H9 (cell line): ENCODE measurements around the gene SUPT3H. TPM values are rescaled to one million over a fixed set of nuclear protein-coding genes. Genes with fewer than 3 reads are reported as not detected.

Source experiments
- DNase-seq: peaks from one replicate; pipeline ENCODE4 v3.0.0-alpha.2; 2017
- H2AFZ ChIP-seq: one replicate; pipeline ENCODE4 v1.6.1; 2013; ENCODE audit warnings: mild to moderate bottlenecking, low read length, control low read depth, moderate library complexity
- H2AK5ac ChIP-seq: 2 replicates; pipeline ENCODE4 v1.6.1; 2013; ENCODE audit warnings: low read length, control low read depth, mixed read lengths; ENCODE audit not compliant: insufficient read length
- H2BK120ac ChIP-seq: one replicate; pipeline ENCODE4 v1.6.1; 2013; ENCODE audit warnings: low read depth, mild to moderate bottlenecking, low read length, control low read depth, inconsistent platforms; ENCODE audit not compliant: poor library complexity, severe bottlenecking
- H2BK12ac ChIP-seq: 2 replicates; pipeline ENCODE4 v1.6.1; 2013; ENCODE audit warnings: low read length, control low read depth, mixed read lengths, low read depth; ENCODE audit not compliant: insufficient read length
- H2BK15ac ChIP-seq: 2 replicates; pipeline ENCODE4 v1.6.1; 2013; ENCODE audit warnings: low read depth, low read length, control low read depth
- H2BK20ac ChIP-seq: one replicate; pipeline ENCODE4 v1.6.1; 2013; ENCODE audit warnings: low read depth, mild to moderate bottlenecking, low read length, control low read depth, inconsistent platforms; ENCODE audit not compliant: poor library complexity, severe bottlenecking
- H2BK5ac ChIP-seq: 2 replicates; pipeline ENCODE4 v1.6.1; 2013; ENCODE audit warnings: low read length, control low read depth, mixed read lengths; ENCODE audit not compliant: insufficient read length
- H3K14ac ChIP-seq: 2 replicates; pipeline ENCODE4 v1.6.1; 2013; ENCODE audit warnings: low read length, control low read depth; ENCODE audit not compliant: insufficient read depth
- H3K18ac ChIP-seq: 2 replicates; pipeline ENCODE4 v1.6.1; 2013; ENCODE audit warnings: low read depth, mild to moderate bottlenecking, mixed read lengths, low read length, control low read depth; ENCODE audit not compliant: insufficient read length
- H3K23ac ChIP-seq: 2 replicates; pipeline ENCODE4 v1.6.1; 2013; ENCODE audit warnings: low read length, control low read depth, mixed read lengths, low read depth; ENCODE audit not compliant: insufficient read length
- H3K23me2 ChIP-seq: 2 replicates; pipeline ENCODE4 v1.6.1; 2013; ENCODE audit warnings: low read depth, mild to moderate bottlenecking, mixed read lengths, low read length, control low read depth; ENCODE audit not compliant: insufficient read length, poor library complexity, severe bottlenecking
- H3K27ac ChIP-seq: 2 replicates; pipeline ENCODE4 v1.5.1; 2013; ENCODE audit warnings: low read length, control low read depth, mixed read lengths, low read depth; ENCODE audit not compliant: insufficient read length
- H3K27me3 ChIP-seq: 2 replicates; pipeline ENCODE4 v1.6.1; 2013; ENCODE audit warnings: low read length, control low read depth, inconsistent platforms; ENCODE audit not compliant: insufficient read depth
- H3K4ac ChIP-seq: 2 replicates; pipeline ENCODE4 v1.6.1; 2013; ENCODE audit warnings: low read depth, mild to moderate bottlenecking, control low read depth, inconsistent platforms, low read length, moderate library complexity
- H3K4me1 ChIP-seq: 2 replicates; pipeline ENCODE4 v1.6.1; 2013; ENCODE audit warnings: low read length, control low read depth, inconsistent platforms; ENCODE audit not compliant: insufficient read depth
- H3K4me2 ChIP-seq: 2 replicates; pipeline ENCODE4 v1.6.1; 2013; ENCODE audit warnings: low read length, control low read depth, mixed read lengths; ENCODE audit not compliant: insufficient read length, insufficient read depth
- H3K56ac ChIP-seq: 2 replicates; pipeline ENCODE4 v1.6.1; 2013; ENCODE audit warnings: low read depth, mild to moderate bottlenecking, mixed read lengths, low read length, control low read depth; ENCODE audit not compliant: insufficient read length
- H3K79me1 ChIP-seq: 2 replicates; pipeline ENCODE4 v1.6.1; 2013; ENCODE audit warnings: low read depth, mild to moderate bottlenecking, moderate library complexity, low read length, control low read depth, inconsistent platforms; ENCODE audit not compliant: insufficient read depth, poor library complexity, severe bottlenecking
- H3K79me2 ChIP-seq: 2 replicates; pipeline ENCODE4 v1.6.1; 2013; ENCODE audit warnings: low read length, control low read depth, inconsistent platforms; ENCODE audit not compliant: insufficient read depth
- H3K9ac ChIP-seq: 2 replicates; pipeline ENCODE4 v1.6.1; 2013; ENCODE audit warnings: low read length, control low read depth, mixed read lengths; ENCODE audit not compliant: insufficient read length; ENCODE audit errors: extremely low read depth
- H3K9me3 ChIP-seq: one replicate; pipeline ENCODE4 v1.6.1; 2013; ENCODE audit warnings: low read depth, low read length, inconsistent platforms; ENCODE audit not compliant: control insufficient read depth
- H3T11ph ChIP-seq: one replicate; pipeline ENCODE4 v1.6.1; 2013; ENCODE audit warnings: mild to moderate bottlenecking, low read length, control low read depth, inconsistent platforms
- H4K20me1 ChIP-seq: one replicate; pipeline ENCODE4 v1.6.1; 2013; ENCODE audit not compliant: control insufficient read depth, insufficient read length, insufficient read depth
- H4K5ac ChIP-seq: 2 replicates; pipeline ENCODE4 v1.6.1; 2013; ENCODE audit warnings: low read depth, mild to moderate bottlenecking, mixed read lengths, low read length, control low read depth; ENCODE audit not compliant: insufficient read length
- H4K8ac ChIP-seq: replicated peaks from 2 replicates; pipeline ENCODE4 v1.6.1; 2013; ENCODE audit warnings: low read length, control low read depth, mixed read lengths, low read depth; ENCODE audit not compliant: insufficient read length
- H4K91ac ChIP-seq: 2 replicates; pipeline ENCODE4 v1.6.1; 2013; ENCODE audit warnings: low read depth, mild to moderate bottlenecking, moderate library complexity, mixed read lengths, low read length, control low read depth; ENCODE audit not compliant: insufficient read length
- H3K27ac Mint-ChIP-seq, 3 experiments: 2 replicates in 2 of 3; 3 replicates in 1 of 3; pipeline ENCODE4 v1.8.0; 2020 to 2021; ENCODE audit warnings: mixed read lengths in 3 of 3, mild to moderate bottlenecking in 1 of 3, moderate library complexity in 1 of 3
- H3K27me3 Mint-ChIP-seq: 2 replicates; pipeline ENCODE4 v1.8.0; 2021; ENCODE audit warnings: low read depth, mild to moderate bottlenecking, moderate library complexity, mixed read lengths
- H3K36me3 Mint-ChIP-seq, 3 experiments: 2 replicates in 2 of 3; 3 replicates in 1 of 3; pipeline ENCODE4 v1.8.0; 2020 to 2021; ENCODE audit warnings: low read depth in 3 of 3, mixed read lengths in 3 of 3; ENCODE audit not compliant: insufficient read depth in 1 of 3
- H3K4me1 Mint-ChIP-seq, 2 experiments: 2 replicates each; pipeline ENCODE4 v1.8.0; 2020; ENCODE audit warnings: mixed read lengths in 2 of 2
- H3K4me3 Mint-ChIP-seq, 2 experiments: 2 replicates in 1 of 2; 3 replicates in 1 of 2; pipeline ENCODE4 v1.8.0; 2020 to 2021; ENCODE audit warnings: mild to moderate bottlenecking in 2 of 2, mixed read lengths in 2 of 2, moderate library complexity in 1 of 2
- H3K9me3 Mint-ChIP-seq, 2 experiments: 2 replicates in 1 of 2; 3 replicates in 1 of 2; pipeline ENCODE4 v1.8.0; 2020; ENCODE audit warnings: mild to moderate bottlenecking in 2 of 2, mixed read lengths in 2 of 2, moderate library complexity in 1 of 2
- WGBS: extraction: QIAGEN DNeasy Blood & Tissue Kit; methylation state at CpG from one replicate; pipeline ENCODE4 v1.1.7; 2013; ENCODE audit warnings: missing lambda C conversion rate, low lambda C conversion rate, mixed read lengths; ENCODE audit not compliant: insufficient read length; ENCODE audit errors: extremely low coverage; 5-methylcytosine and 5-hydroxymethylcytosine counted together
- total RNA-seq: library from RNA; stranded (reverse); gene quantifications from 2 replicates; pipeline ENCODE4 v1.2.1, GENCODE V29; 2021
- TF ChIP-seq, protein P1 (sequence below): fragments of 200-600 bp; sonication (generic); conservative IDR thresholded peaks from 3 replicates; pipeline ENCODE4 v1.8.0; 2021; ENCODE audit warnings: antibody characterized with exemption, mild to moderate bottlenecking

The SUPT3H gene
- total RNA-seq, 1 experiment from 2014 or later, result 22.5 TPM

DNA sequence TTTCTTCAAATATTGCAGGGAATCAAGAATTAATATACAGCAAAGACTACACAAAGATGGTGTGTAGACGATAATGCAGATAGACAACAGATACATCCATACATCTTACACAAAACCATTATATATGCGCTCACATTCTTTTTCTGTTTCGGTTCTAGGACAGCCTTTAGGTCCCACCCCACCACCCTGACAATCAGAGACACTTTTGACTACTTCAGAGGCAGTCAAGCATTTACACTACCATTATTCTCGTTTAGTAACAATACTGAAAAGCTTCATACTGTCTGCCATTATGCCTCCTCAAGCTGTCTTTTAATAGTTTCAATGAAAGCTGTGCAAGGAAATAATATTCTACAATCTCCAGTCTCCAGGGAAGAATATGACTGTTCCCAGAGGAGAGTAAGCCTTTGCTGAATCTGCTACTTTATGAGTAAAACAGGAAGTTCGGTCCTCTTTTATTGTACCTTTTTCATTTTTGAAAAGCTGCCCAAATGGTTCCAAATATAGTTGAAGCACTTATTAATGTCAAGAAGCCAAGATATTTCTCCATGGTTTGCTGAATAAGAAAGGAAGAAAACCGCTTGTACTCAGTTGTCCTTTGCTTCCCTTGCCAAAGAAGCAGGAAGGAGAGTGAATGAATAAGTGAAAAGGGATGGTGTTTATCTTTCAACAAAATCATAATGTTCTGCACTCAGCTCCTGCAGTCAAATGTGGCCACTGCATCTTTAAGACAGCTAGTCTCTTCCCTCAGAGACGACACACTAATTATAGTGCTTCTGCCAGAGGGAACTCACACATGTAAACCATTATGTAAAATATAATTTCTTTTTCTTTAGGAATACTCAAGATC, 521.9 kb downstream of the SUPT3H start:
- H3K4me3 Mint-ChIP-seq, result no peak overlapping the region
- Histone ChIP-seq H2BK15ac (no peak overlapping the region), H3K27me3 (no peaks in the 10 kb centered on the region), H3K9me3 (no peaks in the 10 kb centered on the region), H2BK120ac (no peak overlapping the region), H3K4me2 (no peak overlapping the region), H3K4me1 (no peaks in the 10 kb centered on the region; the same call in 1 of the 2 replicates), H3K79me1 (no peaks in the 10 kb centered on the region), H3K18ac (no peak overlapping the region), H3K9ac (no peak overlapping the region), H4K5ac (no peak overlapping the region), H3K27ac (no peak overlapping the region), H4K91ac (no peak overlapping the region), H3K23ac (no peak overlapping the region), H2BK5ac (no peak overlapping the region), H3K4ac (no peak overlapping the region), H4K20me1 (no peaks in the 10 kb centered on the region), H3K56ac (no peak overlapping the region), H3T11ph (no peak overlapping the region), H2AK5ac (no peak overlapping the region), H3K23me2 (no peaks in the 10 kb centered on the region), H3K79me2 (peaks cover 1% of the 10 kb centered on the region; the same call in 1 of the 2 replicates), H4K8ac (no peak overlapping the region), H3K14ac (no peak overlapping the region), H2AFZ (no peak overlapping the region), H2BK12ac (no peak overlapping the region), H2BK20ac (no peak overlapping the region)
- H3K36me3 Mint-ChIP-seq, result no peaks in the 10 kb centered on the region; a peak in 1 of 7 replicates
- H3K27ac Mint-ChIP-seq, result no peak overlapping the region
- no peak for DNase-seq
- TF ChIP-seq, protein P1, sequence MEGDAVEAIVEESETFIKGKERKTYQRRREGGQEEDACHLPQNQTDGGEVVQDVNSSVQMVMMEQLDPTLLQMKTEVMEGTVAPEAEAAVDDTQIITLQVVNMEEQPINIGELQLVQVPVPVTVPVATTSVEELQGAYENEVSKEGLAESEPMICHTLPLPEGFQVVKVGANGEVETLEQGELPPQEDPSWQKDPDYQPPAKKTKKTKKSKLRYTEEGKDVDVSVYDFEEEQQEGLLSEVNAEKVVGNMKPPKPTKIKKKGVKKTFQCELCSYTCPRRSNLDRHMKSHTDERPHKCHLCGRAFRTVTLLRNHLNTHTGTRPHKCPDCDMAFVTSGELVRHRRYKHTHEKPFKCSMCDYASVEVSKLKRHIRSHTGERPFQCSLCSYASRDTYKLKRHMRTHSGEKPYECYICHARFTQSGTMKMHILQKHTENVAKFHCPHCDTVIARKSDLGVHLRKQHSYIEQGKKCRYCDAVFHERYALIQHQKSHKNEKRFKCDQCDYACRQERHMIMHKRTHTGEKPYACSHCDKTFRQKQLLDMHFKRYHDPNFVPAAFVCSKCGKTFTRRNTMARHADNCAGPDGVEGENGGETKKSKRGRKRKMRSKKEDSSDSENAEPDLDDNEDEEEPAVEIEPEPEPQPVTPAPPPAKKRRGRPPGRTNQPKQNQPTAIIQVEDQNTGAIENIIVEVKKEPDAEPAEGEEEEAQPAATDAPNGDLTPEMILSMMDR, result no peak
- H3K27me3 Mint-ChIP-seq, result no peaks in the 10 kb centered on the region
- no peaks in the 10 kb centered on the region for H3K4me1 Mint-ChIP-seq
- no peaks in the 10 kb centered on the region; a peak in 1 of 5 replicates for H3K9me3 Mint-ChIP-seq
- WGBS, result no CpG with 5 or more reads among the region's 7 CpGs
